ENCODE measurements around the gene RRAS.
A peak's percentile ranks its signal among the peaks of the same experiment; 100 is the strongest.

RRAS gene

GRCh38 chr19:49590071-49590970 is 49.6 kb downstream of the RRAS start:
- no peaks in the 10 kb centered on the region for H3K27me3 ChIP-seq (replicated peaks; ENCODE audit: control insufficient read depth, insufficient read depth, low read length, poor library complexity, severe bottlenecking)
- H3K4me3 ChIP-seq (ENCODE audit: insufficient read depth, low read depth, low read length, poor library complexity, severe bottlenecking) = peak overlapping the region; percentile 79
- H3K4me1 ChIP-seq (ENCODE audit: control insufficient read depth, insufficient read depth, low read length, poor library complexity, severe bottlenecking) = peaks cover 21% of the 10 kb centered on the region
- no peaks in the 10 kb centered on the region for H3K9me3 ChIP-seq (ENCODE audit: control insufficient read depth, low read length)
- peak overlapping the region; percentile 89 for H3K27ac ChIP-seq (ENCODE audit: insufficient read depth, low read length, poor library complexity, severe bottlenecking)
- DNase-seq = peak; percentile 91 to 92 (median 92)
- H3K36me3 ChIP-seq (ENCODE audit: control insufficient read depth, insufficient read depth, low read length) = peaks cover 14% of the 10 kb centered on the region

GRCh38 chr19:49589502-49589905 is 50.4 kb downstream of the RRAS start:
- Histone ChIP-seq H3K27me3 (replicated peaks; ENCODE audit: control insufficient read depth, insufficient read depth, low read length, poor library complexity, severe bottlenecking) (no peaks in the 10 kb centered on the region), H3K36me3 (ENCODE audit: control insufficient read depth, insufficient read depth, low read length) (peaks cover 6% of the 10 kb centered on the region), H3K9me3 (ENCODE audit: control insufficient read depth, low read length) (no peaks in the 10 kb centered on the region), H3K4me1 (ENCODE audit: control insufficient read depth, insufficient read depth, low read length, poor library complexity, severe bottlenecking) (peaks cover 21% of the 10 kb centered on the region), H3K4me3 (ENCODE audit: insufficient read depth, low read depth, low read length, poor library complexity, severe bottlenecking) (no peak overlapping the region), H3K27ac (ENCODE audit: insufficient read depth, low read length, poor library complexity, severe bottlenecking) (peak overlapping the region; percentile 11)
- no peak for DNase-seq

GRCh38 chr19:49588365-49589122 is 51.4 kb downstream of the RRAS start:
- Histone ChIP-seq H3K4me3 (ENCODE audit: insufficient read depth, low read depth, low read length, poor library complexity, severe bottlenecking) (no peak overlapping the region), H3K4me1 (ENCODE audit: control insufficient read depth, insufficient read depth, low read length, poor library complexity, severe bottlenecking) (peaks cover 21% of the 10 kb centered on the region), H3K9me3 (ENCODE audit: control insufficient read depth, low read length) (no peaks in the 10 kb centered on the region), H3K36me3 (ENCODE audit: control insufficient read depth, insufficient read depth, low read length) (no peaks in the 10 kb centered on the region), H3K27ac (ENCODE audit: insufficient read depth, low read length, poor library complexity, severe bottlenecking) (no peak overlapping the region), H3K27me3 (replicated peaks; ENCODE audit: control insufficient read depth, insufficient read depth, low read length, poor library complexity, severe bottlenecking) (no peaks in the 10 kb centered on the region)
- peak in 1 of 3 donors; percentile 32 for DNase-seq

GRCh38 chr19:49587227-49587626 is 52.7 kb downstream of the RRAS start:
- DNase-seq = no peak
- Histone ChIP-seq H3K27ac (ENCODE audit: insufficient read depth, low read length, poor library complexity, severe bottlenecking) (no peak overlapping the region), H3K27me3 (replicated peaks; ENCODE audit: control insufficient read depth, insufficient read depth, low read length, poor library complexity, severe bottlenecking) (no peaks in the 10 kb centered on the region), H3K4me3 (ENCODE audit: insufficient read depth, low read depth, low read length, poor library complexity, severe bottlenecking) (no peak overlapping the region), H3K9me3 (ENCODE audit: control insufficient read depth, low read length) (no peaks in the 10 kb centered on the region), H3K36me3 (ENCODE audit: control insufficient read depth, insufficient read depth, low read length) (no peaks in the 10 kb centered on the region), H3K4me1 (ENCODE audit: control insufficient read depth, insufficient read depth, low read length, poor library complexity, severe bottlenecking) (peaks cover 10% of the 10 kb centered on the region)
